K562 (cell line): Measurements from ENCODE around the gene CDHR2. TPM values are rescaled to one million over a fixed set of nuclear protein-coding genes. Genes with fewer than 3 reads are reported as not detected.

ENCODE experiments used
- ATF1 ChIP-seq, 2 experiments: fragments of 450-650 bp in 1 of 2; IDR thresholded peaks; 2 replicates each; pipeline ENCODE4 v1.6.1; 2016; ENCODE audit warnings: missing compliant biosample characterization in 1 of 2, missing genetic modification characterization in 1 of 2
- BCOR ChIP-seq: fragments of 450-650 bp; IDR thresholded peaks from 2 replicates; pipeline ENCODE4 v1.6.1; 2016
- CEBPB ChIP-seq: fragments of 450-650 bp; IDR thresholded peaks from 2 replicates; pipeline ENCODE4 v1.6.1; 2016; ENCODE audit warnings: missing genetic modification characterization, missing compliant biosample characterization
- DNMT1 ChIP-seq: fragments of 450-650 bp; IDR thresholded peaks from 2 replicates; pipeline ENCODE4 v1.6.1; 2016; ENCODE audit warnings: antibody characterized with exemption, mild to moderate bottlenecking
- FOS ChIP-seq: IDR thresholded peaks from 3 replicates; pipeline ENCODE4 v1.6.1; 2011; ENCODE audit not compliant: insufficient read length; ENCODE audit errors: extremely low read depth
- JUNB ChIP-seq: fragments of 450-650 bp; formaldehyde crosslinking; conservative IDR thresholded peaks from 2 replicates; pipeline ENCODE4 v1.4.0; 2020; ENCODE audit warnings: mild to moderate bottlenecking
- JUND ChIP-seq, 2 experiments: IDR thresholded peaks; 2 replicates in 1 of 2; 3 replicates in 1 of 2; pipeline ENCODE4 v1.6.1; 2011; ENCODE audit warnings: borderline replicate concordance in 2 of 2, low read depth in 2 of 2, low read length in 2 of 2, improper control_type of control experiment in 1 of 2, missing biosample characterization in 1 of 2, missing genetic modification characterization in 1 of 2, missing genetic modification reagents in 1 of 2
- MEF2A ChIP-seq: IDR thresholded peaks from 2 replicates; pipeline ENCODE4 v1.6.1; 2011; ENCODE audit warnings: low read depth, mild to moderate bottlenecking, low read length, moderate library complexity; ENCODE audit not compliant: control insufficient read depth
- NFIC ChIP-seq: fragments of 450-650 bp; IDR thresholded peaks from 2 replicates; pipeline ENCODE4 v1.6.1; 2017; ENCODE audit warnings: mild to moderate bottlenecking, inconsistent platforms
- PHB2 ChIP-seq: fragments of 450-650 bp; IDR thresholded peaks from 2 replicates; pipeline ENCODE4 v1.6.1; 2017; ENCODE audit warnings: low read depth
- PHF8 ChIP-seq: fragments of 200-600 bp; sonication (generic); IDR thresholded peaks from 2 replicates; pipeline ENCODE4 v1.6.1; 2012; ENCODE audit warnings: mixed run types, mild to moderate bottlenecking, inconsistent platforms, low read length, moderate library complexity, borderline replicate concordance
- RHOXF2B ChIP-seq: fragments of 250-450 bp; sonication (Bioruptor Pico); conservative IDR thresholded peaks from 2 replicates; pipeline ENCODE4 v1.5.1; 2021
- SIN3B ChIP-seq: fragments of 450-650 bp; IDR thresholded peaks from 2 replicates; pipeline ENCODE4 v1.6.1; 2017; ENCODE audit warnings: low read depth, mild to moderate bottlenecking, moderate library complexity
- SMARCA5 ChIP-seq: fragments of 450-650 bp; IDR thresholded peaks from 2 replicates; pipeline ENCODE4 v1.6.1; 2016
- SPI1 ChIP-seq: IDR thresholded peaks from 2 replicates; pipeline ENCODE4 v1.6.1; 2011; ENCODE audit warnings: low read depth, low read length, control low read depth, borderline replicate concordance
- TCF3 ChIP-seq: sonication (generic); formaldehyde crosslinking; IDR thresholded peaks from 2 replicates; pipeline ENCODE4 v1.4.0; 2020; ENCODE audit warnings: mild to moderate bottlenecking, missing genetic modification reagents
- TCF7L2 ChIP-seq: fragments of 150-350 bp; IDR thresholded peaks from 2 replicates; pipeline ENCODE4 v1.6.1; 2016; ENCODE audit warnings: low read depth, mild to moderate bottlenecking, low read length, moderate library complexity
- TEAD4 ChIP-seq, 2 experiments: sonication (generic) in 1 of 2; formaldehyde crosslinking in 1 of 2; IDR thresholded peaks; 2 replicates each; pipeline versions ENCODE4 v1.6.1 to v1.8.0; 2012 to 2022; ENCODE audit warnings: borderline replicate concordance in 1 of 2, inconsistent platforms in 1 of 2, low read length in 1 of 2, mild to moderate bottlenecking in 1 of 2, missing genetic modification reagents in 1 of 2
- ZBTB26 ChIP-seq: fragments of 450-650 bp; formaldehyde crosslinking; IDR thresholded peaks from 2 replicates; pipeline ENCODE4 v1.4.0; 2022; ENCODE audit warnings: missing genetic modification characterization
- ZFX ChIP-seq: sonication (generic); formaldehyde crosslinking; IDR thresholded peaks from 2 replicates; pipeline ENCODE4 v1.8.0; 2022; ENCODE audit warnings: mild to moderate bottlenecking, missing genetic modification reagents, moderate library complexity
- ZKSCAN8 ChIP-seq: fragments of 200-800 bp; sonication (Bioruptor generic); IDR thresholded peaks from 2 replicates; pipeline ENCODE4 v1.6.1; 2016; ENCODE audit warnings: missing genetic modification characterization, missing compliant biosample characterization
- ZNF121 ChIP-seq: sonication (generic); formaldehyde crosslinking; conservative IDR thresholded peaks from 2 replicates; pipeline ENCODE4 v1.8.0; 2022; ENCODE audit warnings: missing genetic modification reagents
- ZNF133 ChIP-seq: fragments of 250-450 bp; sonication (Bioruptor Pico); IDR thresholded peaks from 2 replicates; pipeline ENCODE4 v1.4.0; 2020; ENCODE audit warnings: mild to moderate bottlenecking
- ZNF398 ChIP-seq: fragments of 250-450 bp; sonication (Bioruptor Pico); IDR thresholded peaks from 2 replicates; pipeline ENCODE4 v1.8.0; 2021; ENCODE audit warnings: moderate library complexity, mild to moderate bottlenecking, inconsistent platforms
- ZNF583 ChIP-seq: fragments of 250-450 bp; sonication (Bioruptor Pico); IDR thresholded peaks from 2 replicates; pipeline ENCODE4 v1.4.0; 2020
- ZZZ3 ChIP-seq: fragments of 450-650 bp; IDR thresholded peaks from 2 replicates; pipeline ENCODE4 v1.6.1; 2016; ENCODE audit warnings: antibody characterized with exemption, mild to moderate bottlenecking, moderate library complexity
- polyA plus RNA-seq, 8 experiments: library from polyadenylated mRNA; depleted of rRNA in 4 of 8; stranded (reverse) in 5 of 8; unstranded in 3 of 8; fragments of >200 nt; fragmentation: Nextera tagmentation in 2 of 8; fragmentation: Illumina TruSeq in 1 of 8; extraction: Ambion mirVana in 2 of 8; extraction: Trizol in 1 of 8; gene quantifications; 2 replicates each; pipeline versions ENCODE4 v1.2.1 to v1.2.3, GENCODE V29; 2011 to 2014; ENCODE audit warnings: inconsistent platforms in 1 of 8, missing spikeins in 1 of 8
- total RNA-seq, 7 experiments: library from RNA; depleted of rRNA in 6 of 7; stranded (reverse); fragments of >200 nt in 6 of 7; fragmentation: Illumina TruSeq in 2 of 7; extraction: Trizol in 2 of 7; gene quantifications; 2 replicates each; pipeline versions ENCODE4 v1.2.1 to v1.2.3, GENCODE V29; 2011 to 2021; ENCODE audit warnings: low replicate concordance in 1 of 7

The CDHR2 gene
- total and polyA plus RNA-seq, 9 of the 15 experiments (the other 6 are each of a cell fraction or from before 2014, with no cell fraction given) = 0.01 to 0.62 (median 0.09) TPM; not detected in 2

GRCh38 chr5:176514244-176514950, 34.7 kb upstream of the CDHR2 start (continued):
- no peak for TF ChIP-seq ZNF398 (CRISPR knock-in tag)
- TF ChIP-seq TEAD4 (IDR thresholded peaks at IDR 0.05; ENCODE audit: low read length) = no peak
- no peak for TF ChIP-seq TEAD4 (CRISPR knock-in tag; IDR thresholded peaks at IDR 0.05; ENCODE audit: borderline replicate concordance)
- no peak for TF ChIP-seq SPI1
- no peak for TF ChIP-seq ZFX (CRISPR knock-in tag)
- no peak for TF ChIP-seq DNMT1
- TF ChIP-seq BCOR = 0 out of 2 replicates have a peak, but pooled peaks have one; percentile 13
- TF ChIP-seq ZNF121 (CRISPR knock-in tag) = peak; percentile 95
- TF ChIP-seq RHOXF2B (CRISPR knock-in tag) = no peak
- no peak for TF ChIP-seq NFIC
- TF ChIP-seq JUNB (CRISPR knock-in tag) = no peak
- 0 out of 2 replicates have a peak, but pooled peaks have one; percentile 2 for TF ChIP-seq JUND (IDR thresholded peaks at IDR 0.05; ENCODE audit: borderline replicate concordance, low read depth, low read length)
- no peak for TF ChIP-seq JUND (tag; IDR thresholded peaks at IDR 0.05; ENCODE audit: borderline replicate concordance, low read depth, low read length)
- TF ChIP-seq FOS = no peak
- TF ChIP-seq PHB2 = no peak
- TF ChIP-seq TCF7L2 = no peak
- no peak for TF ChIP-seq ZBTB26
- TF ChIP-seq ZNF133 = no peak
- TF ChIP-seq PHF8 = peak; percentile 25; the same call in 1 of the 2 replicates
- TF ChIP-seq ZKSCAN8 (CRISPR knock-in tag) = no peak
- TF ChIP-seq TCF3 (CRISPR knock-in tag) = no peak
- TF ChIP-seq CEBPB (tag) = no peak
- no peak for TF ChIP-seq ATF1 (CRISPR knock-in tag; IDR thresholded peaks at IDR 0.05)
- TF ChIP-seq ATF1 (tag; IDR thresholded peaks at IDR 0.05) = peak; percentile 71
- TF ChIP-seq SIN3B = no peak
- peak; percentile 76; the same call in 1 of the 2 replicates for TF ChIP-seq SMARCA5
- no peak for TF ChIP-seq MEF2A
- no peak for TF ChIP-seq ZNF583
- TF ChIP-seq ZZZ3 = no peak
